SIG-M5 treated with dmso at 0.1 percent for 504 hours (cell line): Measurements from ENCODE around the gene MRPL37.

Experiments used
- DNase-seq: peaks from one replicate; lab custom pipeline; 2025; ENCODE audit not compliant: unreplicated experiment; lab: John Stamatoyannopoulos, UW

The MRPL37 gene

GRCh38 chr1:54259546-54260140 is 59.7 kb downstream of the MRPL37 start:
- no peak for DNase-seq

GRCh38 chr1:54260810-54261209 is 60.8 kb downstream of the MRPL37 start:
- no peak for DNase-seq

GRCh38 chr1:54262244-54262643 is 62.3 kb downstream of the MRPL37 start:
- no peak for DNase-seq

DNA sequence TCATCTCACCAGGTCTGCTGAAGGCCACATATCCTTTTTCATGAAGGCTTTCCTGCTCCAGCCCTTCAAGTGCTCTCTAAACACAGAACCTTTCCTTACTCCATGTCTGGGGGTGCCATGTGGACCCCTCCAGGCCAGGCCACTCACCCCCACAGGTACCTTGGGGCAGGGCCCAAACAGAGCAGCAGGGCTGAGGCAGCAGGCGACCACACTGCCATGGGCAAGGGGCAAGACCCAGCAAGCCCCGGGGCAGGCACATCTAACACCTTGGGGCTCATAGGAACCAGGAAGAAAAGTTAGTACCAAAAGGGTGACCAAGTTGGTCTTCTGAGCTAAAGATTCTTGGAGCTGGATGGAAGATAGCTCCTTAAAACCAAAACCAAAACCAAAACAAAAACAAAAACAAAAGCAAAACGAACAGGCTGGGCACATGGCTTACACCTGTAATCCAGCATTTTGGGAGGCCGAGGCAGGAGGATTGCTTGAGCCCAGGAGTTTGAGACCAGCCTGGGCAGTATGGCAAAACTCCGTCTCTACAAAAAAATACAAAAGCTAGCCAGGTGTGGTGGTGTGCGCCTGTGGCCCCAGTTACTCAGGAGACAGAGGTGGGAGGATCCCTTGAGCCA is 63.7 kb downstream of the MRPL37 start:
- no peak for DNase-seq

GRCh38 chr1:54265126-54265525 is 65.2 kb downstream of the MRPL37 start:
- DNase-seq = no peak

DNA sequence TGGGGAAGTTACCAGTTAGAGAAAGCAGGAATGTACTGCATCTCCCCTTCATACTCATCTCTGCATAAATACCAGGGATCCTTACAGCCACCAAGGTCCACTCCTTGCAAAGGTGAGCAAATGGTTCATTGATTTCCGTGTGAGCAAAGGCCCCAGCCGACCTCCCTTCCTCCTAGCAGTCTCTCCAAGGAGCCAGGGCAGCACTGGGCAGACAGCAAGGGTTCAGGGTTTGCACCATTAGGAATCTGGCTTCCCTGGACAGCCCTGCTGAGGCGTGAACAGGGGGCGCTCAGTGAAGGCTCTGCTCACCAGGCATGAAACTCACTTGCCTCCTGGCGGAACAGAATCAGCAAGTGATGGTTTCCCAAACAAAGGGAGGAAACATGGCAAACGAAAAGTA is 65.7 kb downstream of the MRPL37 start:
- no peak for DNase-seq

DNA sequence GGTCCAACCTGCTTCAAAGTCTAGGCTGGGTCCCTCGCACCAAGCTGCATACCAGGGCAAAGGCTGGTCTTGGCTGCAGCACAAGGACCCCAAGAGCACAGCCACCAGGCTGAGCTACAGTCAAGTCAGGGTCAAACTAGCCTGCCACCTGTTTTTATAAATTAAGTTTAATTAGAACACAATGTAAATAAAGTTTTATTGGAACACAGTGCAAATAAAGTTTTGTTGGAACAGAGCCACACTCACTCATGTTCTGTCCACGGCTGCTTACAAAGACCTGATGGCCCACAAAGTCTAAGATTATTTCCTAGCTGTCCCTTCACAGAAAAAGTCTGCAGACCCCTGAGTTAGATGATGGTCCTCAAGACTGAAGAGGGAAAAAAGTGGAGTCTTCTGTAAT is 66.2 kb downstream of the MRPL37 start:
- no peak for DNase-seq

DNA sequence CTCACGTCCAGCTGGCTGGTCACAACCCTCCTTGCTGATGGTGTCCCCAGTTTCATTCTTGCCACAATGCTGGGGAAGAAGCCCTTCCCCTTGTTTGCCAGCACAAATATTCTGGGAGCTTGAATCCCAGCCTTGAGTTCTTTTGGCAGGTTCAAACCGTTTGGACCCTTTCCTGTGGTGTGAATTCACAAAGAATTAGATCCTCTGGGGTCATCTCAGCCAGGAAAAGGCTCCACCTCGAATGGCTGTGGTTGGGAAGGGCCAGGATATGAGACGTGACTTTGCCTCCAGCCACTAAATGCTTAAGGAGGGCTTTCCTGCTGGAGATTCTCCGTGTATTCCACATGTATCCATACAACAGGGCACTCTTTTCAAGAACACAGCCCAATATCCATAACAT is 66.9 kb downstream of the MRPL37 start:
- DNase-seq = no peak
